Vagina (tissue), 2 donors: ENCODE results near the gene GPAT3. TPM values are rescaled to one million over a fixed set of nuclear protein-coding genes. Genes with fewer than 3 reads are reported as not detected.

ENCODE experiments used
- DNase-seq, 2 donors: peaks; one replicate each; pipeline ENCODE4 v3.0.0-alpha.2; 2017; ENCODE audit errors: extremely low spot score in 2 of 2
- H3K27ac ChIP-seq: fragments of 200-600 bp; sonication (generic); one replicate; pipeline ENCODE4 v1.5.1; 2019
- H3K27me3 ChIP-seq: fragments of 200-600 bp; sonication (generic); one replicate; pipeline ENCODE4 v1.5.1; 2019
- H3K36me3 ChIP-seq, 2 donors: fragments of 200-600 bp; sonication (generic); one replicate each; pipeline ENCODE4 v1.5.1; 2017 to 2019
- H3K4me1 ChIP-seq: fragments of 200-600 bp; sonication (generic); one replicate; pipeline ENCODE4 v1.5.1; 2019
- H3K4me3 ChIP-seq, 2 donors: fragments of 200-600 bp; sonication (generic); 1 replicate in 1 of 2; 2 replicates in 1 of 2; pipeline ENCODE4 v1.5.1; 2016 to 2019
- H3K9me3 ChIP-seq: fragments of 200-600 bp; sonication (generic); one replicate; pipeline ENCODE4 v1.5.1; 2019
- POLR2A ChIP-seq, 2 donors: fragments of 450-650 bp; IDR thresholded peaks; one replicate each; pipeline ENCODE4 v1.6.1; 2017; ENCODE audit warnings: antibody characterized with exemption in 2 of 2, mild to moderate bottlenecking in 2 of 2, moderate library complexity in 2 of 2
- POLR2AphosphoS5 ChIP-seq, 2 donors: sonication (generic); formaldehyde crosslinking; IDR thresholded peaks; one replicate each; pipeline ENCODE4 v1.9.0; 2017; ENCODE audit warnings: antibody characterized with exemption in 2 of 2, mild to moderate bottlenecking in 2 of 2, low read depth in 1 of 2; ENCODE audit not compliant: insufficient read depth in 1 of 2
- intact Hi-C: fragments of 100-400 bp; cut with DNase I; formaldehyde crosslinking; loops from one replicate; pipeline ENCODE4 v1.15.1; 2023
- total RNA-seq: library from RNA; depleted of rRNA; stranded (reverse); fragments of >200 nt; gene quantifications from one replicate; pipeline ENCODE4 v1.2.3, GENCODE V29; 2016
- TF ChIP-seq, protein P1 (sequence below), 3 experiments: fragments of 450-650 bp in 2 of 3; fragments of 200-600 bp in 1 of 3; sonication (generic) in 1 of 3; IDR thresholded peaks; one replicate each; pipeline ENCODE4 v1.5.1; 2017 to 2019; ENCODE audit warnings: antibody characterized with exemption in 3 of 3, mild to moderate bottlenecking in 2 of 3, moderate library complexity in 2 of 3

Gene GPAT3
- total RNA-seq, 1 donor from 2014 or later, result 5.2 TPM

DNA sequence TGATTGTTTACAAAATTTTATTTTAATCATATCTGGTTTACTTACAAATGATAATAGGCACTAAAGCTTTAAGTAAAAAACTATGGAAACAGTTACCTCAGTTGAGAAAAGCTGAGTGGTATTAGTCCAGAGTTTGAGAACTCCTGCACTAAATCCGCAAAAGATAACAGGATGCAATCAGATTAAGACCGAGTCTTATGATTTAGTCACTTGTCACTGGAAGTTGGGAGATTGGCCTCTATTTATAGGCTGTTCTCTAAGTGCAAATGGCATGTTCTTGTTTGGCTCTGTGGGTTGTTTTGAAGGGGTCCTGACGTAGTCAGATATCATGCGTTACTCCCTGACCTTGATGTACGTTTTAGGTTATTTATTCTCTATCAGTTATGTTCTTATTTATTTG, 6.3 kb downstream of the GPAT3 start:
- TF ChIP-seq, protein P1, sequence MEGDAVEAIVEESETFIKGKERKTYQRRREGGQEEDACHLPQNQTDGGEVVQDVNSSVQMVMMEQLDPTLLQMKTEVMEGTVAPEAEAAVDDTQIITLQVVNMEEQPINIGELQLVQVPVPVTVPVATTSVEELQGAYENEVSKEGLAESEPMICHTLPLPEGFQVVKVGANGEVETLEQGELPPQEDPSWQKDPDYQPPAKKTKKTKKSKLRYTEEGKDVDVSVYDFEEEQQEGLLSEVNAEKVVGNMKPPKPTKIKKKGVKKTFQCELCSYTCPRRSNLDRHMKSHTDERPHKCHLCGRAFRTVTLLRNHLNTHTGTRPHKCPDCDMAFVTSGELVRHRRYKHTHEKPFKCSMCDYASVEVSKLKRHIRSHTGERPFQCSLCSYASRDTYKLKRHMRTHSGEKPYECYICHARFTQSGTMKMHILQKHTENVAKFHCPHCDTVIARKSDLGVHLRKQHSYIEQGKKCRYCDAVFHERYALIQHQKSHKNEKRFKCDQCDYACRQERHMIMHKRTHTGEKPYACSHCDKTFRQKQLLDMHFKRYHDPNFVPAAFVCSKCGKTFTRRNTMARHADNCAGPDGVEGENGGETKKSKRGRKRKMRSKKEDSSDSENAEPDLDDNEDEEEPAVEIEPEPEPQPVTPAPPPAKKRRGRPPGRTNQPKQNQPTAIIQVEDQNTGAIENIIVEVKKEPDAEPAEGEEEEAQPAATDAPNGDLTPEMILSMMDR (IDR thresholded peaks at IDR 0.05), result no peak
- TF ChIP-seq POLR2A (IDR thresholded peaks at IDR 0.05) (no peak), POLR2AphosphoS5 (IDR thresholded peaks at IDR 0.05; ENCODE audit: insufficient read depth in 1 of 2, low read depth in 1 of 2) (no peak)

GRCh38 chr4:83546786-83547185, 10.9 kb downstream of the GPAT3 start:
- intact Hi-C loops, result no loop called here
- no peak overlapping the region for H3K4me3 ChIP-seq
- TF ChIP-seq POLR2AphosphoS5 (IDR thresholded peaks at IDR 0.05; ENCODE audit: insufficient read depth in 1 of 2, low read depth in 1 of 2) (no peak), POLR2A (IDR thresholded peaks at IDR 0.05) (no peak)
- TF ChIP-seq, protein P1 (IDR thresholded peaks at IDR 0.05), result no peak
- H3K9me3 ChIP-seq, result no peaks in the 10 kb centered on the region
- no peaks in the 10 kb centered on the region for H3K4me1 ChIP-seq
- no peak overlapping the region for H3K27ac ChIP-seq
- DNase-seq, result no peak
- no peaks in the 10 kb centered on the region for H3K27me3 ChIP-seq
- no peaks in the 10 kb centered on the region for H3K36me3 ChIP-seq

More for the DNA sequence above, 6.3 kb downstream of the GPAT3 start:
- Histone ChIP-seq H3K27ac (no peak overlapping the region), H3K36me3 (no peaks in the 10 kb centered on the region), H3K4me1 (no peaks in the 10 kb centered on the region), H3K9me3 (no peaks in the 10 kb centered on the region), H3K4me3 (no peak overlapping the region), H3K27me3 (no peaks in the 10 kb centered on the region)
- intact Hi-C loops, result no loop called here
- DNase-seq, result no peak

DNA sequence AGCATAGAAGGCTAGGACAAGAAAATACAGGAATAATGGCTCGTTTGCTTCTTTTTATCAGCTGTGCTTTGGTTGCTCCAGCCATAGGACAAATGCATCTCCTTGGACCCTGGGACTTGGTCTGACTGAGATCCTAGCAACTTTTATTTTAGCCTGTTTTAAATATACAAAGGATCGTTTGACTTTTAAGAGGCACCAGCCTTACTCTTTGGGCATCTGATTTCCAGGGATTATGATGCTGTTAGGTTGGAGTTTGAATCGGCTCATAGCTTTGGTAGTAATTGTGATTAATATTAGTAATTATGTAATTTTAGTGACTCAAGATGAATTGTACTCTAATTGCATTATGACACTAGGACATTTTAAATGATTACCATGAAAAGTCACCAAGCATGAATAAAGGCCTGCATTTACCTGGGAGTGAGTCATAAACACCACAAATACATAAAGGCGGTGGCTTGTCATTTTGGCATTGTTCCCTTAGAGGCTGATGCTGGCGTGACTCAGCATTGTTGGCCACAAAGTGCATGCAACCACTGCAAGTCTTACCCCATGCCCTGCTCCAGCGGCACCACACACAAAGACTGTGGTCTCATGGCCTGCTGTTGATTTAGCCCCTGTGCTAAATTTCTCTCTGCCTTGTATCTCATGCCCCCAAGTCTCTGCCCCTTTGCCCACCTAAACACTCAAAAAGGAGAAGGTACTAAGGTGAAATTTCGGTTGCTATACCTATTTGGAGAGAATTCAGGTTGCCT, 12.4 kb downstream of the GPAT3 start:
- no peak for DNase-seq
- Histone ChIP-seq H3K27me3 (no peaks in the 10 kb centered on the region), H3K9me3 (no peaks in the 10 kb centered on the region), H3K27ac (no peak overlapping the region), H3K4me3 (no peak overlapping the region), H3K4me1 (no peaks in the 10 kb centered on the region), H3K36me3 (no peaks in the 10 kb centered on the region)
- TF ChIP-seq POLR2A (IDR thresholded peaks at IDR 0.05), result no peak
- peak in 1 of 2 donors; percentile 16 for TF ChIP-seq POLR2AphosphoS5 (IDR thresholded peaks at IDR 0.05; ENCODE audit: insufficient read depth in 1 of 2, low read depth in 1 of 2)
- TF ChIP-seq, protein P1 (IDR thresholded peaks at IDR 0.05), result no peak
- intact Hi-C loops, result no loop called here

- intact Hi-C loops, result no loop called here
- Histone ChIP-seq H3K4me1 (no peaks in the 10 kb centered on the region), H3K27ac (no peak overlapping the region), H3K9me3 (no peaks in the 10 kb centered on the region), H3K4me3 (no peak overlapping the region), H3K36me3 (no peaks in the 10 kb centered on the region), H3K27me3 (no peaks in the 10 kb centered on the region)
- no peak for DNase-seq
- TF ChIP-seq, protein P1 (IDR thresholded peaks at IDR 0.05), result no peak
- no peak for TF ChIP-seq POLR2A (IDR thresholded peaks at IDR 0.05)
- no peak for TF ChIP-seq POLR2AphosphoS5 (IDR thresholded peaks at IDR 0.05; ENCODE audit: insufficient read depth in 1 of 2, low read depth in 1 of 2)
These were observed 16.2 kb downstream of the GPAT3 start for GRCh38 chr4:83552083-83552482.

DNA sequence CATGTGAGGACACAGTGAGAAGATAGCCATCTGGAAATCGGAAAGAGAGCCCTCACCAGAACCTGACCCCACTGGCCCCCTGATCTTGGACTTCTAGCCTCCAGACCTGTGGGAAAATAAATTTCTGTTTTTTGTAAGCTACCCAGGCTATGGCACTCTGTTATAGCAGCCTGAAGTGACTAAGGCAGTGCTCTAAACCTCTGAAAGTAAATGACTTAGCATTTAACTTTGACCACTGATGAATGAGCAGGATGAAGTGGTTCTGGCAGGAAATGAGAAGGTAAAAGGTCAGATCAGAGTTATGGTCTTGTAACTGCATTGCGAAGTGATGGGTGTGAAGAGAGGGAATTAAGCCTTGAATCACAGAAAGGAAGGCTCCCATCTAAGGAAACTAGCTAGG, 17.0 kb downstream of the GPAT3 start:
- intact Hi-C loops, result no loop called here

More for the DNA sequence above, 17.0 kb downstream of the GPAT3 start:
- DNase-seq, result no peak
- Histone ChIP-seq H3K27ac (no peak overlapping the region), H3K4me1 (no peaks in the 10 kb centered on the region), H3K4me3 (no peak overlapping the region), H3K27me3 (no peaks in the 10 kb centered on the region), H3K9me3 (no peaks in the 10 kb centered on the region), H3K36me3 (no peaks in the 10 kb centered on the region)
- TF ChIP-seq POLR2AphosphoS5 (IDR thresholded peaks at IDR 0.05; ENCODE audit: insufficient read depth in 1 of 2, low read depth in 1 of 2) (no peak), POLR2A (IDR thresholded peaks at IDR 0.05) (no peak)
- TF ChIP-seq, protein P1 (IDR thresholded peaks at IDR 0.05), result no peak
